GM18498 (cell line): Measurements from ENCODE around the gene MAEA.
"Not testable (repeated sequence)": the region's sequence is repeated elsewhere in the genome, so short reads cannot be mapped to it uniquely, and the experiment has no call there.

ENCODE experiments used
- ATAC-seq: cut with Tn5 transposase; IDR thresholded peaks from one replicate; pipeline ENCODE4 v1.9.1; 2021; ENCODE audit warnings: mild to moderate bottlenecking, moderate library complexity; ENCODE audit not compliant: unreplicated experiment

Gene MAEA

DNA sequence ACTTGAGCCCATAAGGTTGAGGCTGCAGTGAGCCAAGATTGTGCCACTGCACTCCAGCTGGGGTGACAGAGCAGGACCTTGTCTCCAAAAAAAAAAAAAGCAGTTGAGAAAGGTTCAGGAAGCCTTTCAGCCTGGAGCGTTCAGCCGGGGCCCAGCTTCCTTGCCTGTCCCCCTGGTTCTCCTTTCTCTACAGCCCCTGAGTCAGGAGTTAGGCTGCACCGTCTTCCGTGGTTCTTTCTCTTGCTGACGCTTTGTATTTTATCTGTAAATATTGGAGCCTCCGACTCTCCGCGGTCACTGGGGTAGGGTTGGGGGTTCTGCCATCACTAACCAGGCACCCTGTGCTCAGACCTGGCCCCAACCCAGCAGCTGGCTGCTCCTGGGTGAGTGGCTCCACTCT lies 43.6 kb downstream of the MAEA start:
- no peak for ATAC-seq

DNA sequence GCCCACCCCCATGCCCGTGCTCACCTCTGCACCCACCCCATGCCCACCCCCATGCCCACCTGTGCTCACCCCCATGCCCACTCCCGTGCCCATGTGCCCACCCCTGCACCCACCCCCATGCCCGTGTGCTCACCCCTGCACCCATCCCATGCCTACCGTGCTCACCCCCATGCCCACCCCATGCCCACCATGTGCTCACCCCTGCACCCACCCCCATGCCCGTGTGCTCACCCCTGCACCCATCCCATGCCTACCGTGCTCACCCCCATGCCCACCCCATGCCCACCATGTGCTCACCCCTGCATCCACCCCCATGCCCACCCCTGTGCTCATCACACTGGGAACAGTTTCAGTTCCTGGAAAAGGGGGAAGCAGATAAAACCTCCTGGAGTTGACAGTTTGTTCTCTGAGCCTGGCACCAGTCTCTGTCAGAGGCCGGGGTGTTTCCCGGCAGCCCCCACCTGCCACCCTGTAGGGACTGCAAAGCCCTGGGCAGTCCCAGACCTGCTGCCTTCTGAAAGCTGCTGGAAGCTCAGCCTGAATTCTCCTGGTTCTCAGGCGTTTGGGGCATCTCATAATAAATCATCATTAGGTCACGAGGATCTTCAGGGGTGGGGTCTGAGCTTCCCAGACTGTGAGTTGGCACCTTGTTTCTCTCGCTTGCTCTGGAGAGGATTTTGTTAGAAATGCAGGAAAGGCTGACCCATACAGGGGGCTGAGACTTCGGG lies 44.3 kb downstream of the MAEA start:
- not testable (repeated sequence) for ATAC-seq

- no peak for ATAC-seq
Measured at GRCh38 chr4:1334579-1334895, 44.8 kb downstream of the MAEA start.

DNA sequence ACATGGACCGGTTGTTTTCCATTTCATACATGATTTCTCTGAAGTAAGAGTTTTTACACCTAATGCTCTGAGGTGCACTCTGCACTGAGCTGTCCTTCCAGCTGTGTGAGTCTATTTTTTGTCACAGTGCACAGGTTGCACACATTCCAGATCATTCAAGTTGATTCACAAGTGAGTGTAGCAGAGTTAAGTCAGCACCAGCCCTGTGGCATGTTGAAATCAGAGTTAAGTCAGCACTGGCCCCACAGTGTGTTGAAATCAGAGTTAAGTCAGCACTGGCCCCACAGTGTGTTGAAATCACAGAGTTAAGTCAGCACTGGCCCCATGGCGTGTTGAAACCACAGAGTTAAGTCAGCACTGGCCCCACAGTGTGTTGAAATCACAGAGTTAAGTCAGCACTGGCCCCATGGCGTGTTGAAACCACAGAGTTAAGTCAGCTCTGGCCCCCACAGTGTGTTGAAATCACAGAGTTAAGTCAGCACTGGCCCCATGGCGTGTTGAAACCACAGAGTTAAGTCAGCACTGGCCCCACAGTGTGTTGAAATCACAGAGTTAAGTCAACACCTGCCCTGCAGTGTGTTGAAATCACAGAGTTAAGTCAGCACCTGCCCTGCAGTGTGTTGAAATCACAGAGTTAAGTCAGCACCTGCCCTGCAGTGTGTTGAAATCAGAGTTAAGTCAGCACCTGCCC lies 45.6 kb downstream of the MAEA start:
- not testable (repeated sequence) for ATAC-seq

GRCh38 chr4:1336088-1336491 lies 46.4 kb downstream of the MAEA start:
- ATAC-seq: no peak

DNA sequence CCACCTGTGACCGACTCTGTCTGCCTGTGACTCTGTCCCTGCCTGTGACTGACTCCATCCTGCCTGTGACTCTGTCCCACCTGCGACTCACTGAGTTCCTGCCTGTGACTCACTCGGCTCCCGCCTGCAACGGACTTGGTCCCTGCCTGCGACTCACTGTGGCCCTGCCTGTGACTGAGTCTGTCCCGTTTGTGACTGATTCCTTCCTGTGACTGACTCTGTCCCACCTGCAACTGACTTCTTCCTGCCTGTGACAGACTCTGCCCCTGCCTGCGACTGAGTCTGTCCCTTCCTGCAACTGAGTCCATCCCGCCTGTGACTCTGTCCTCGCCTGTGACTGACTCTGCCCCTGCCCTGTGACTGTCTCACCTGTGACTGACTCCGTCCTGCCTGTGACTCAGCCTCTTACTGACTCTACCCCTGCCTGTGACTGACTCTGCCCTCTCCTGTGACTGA lies 47.7 kb downstream of the MAEA start:
- ATAC-seq: no peak

DNA sequence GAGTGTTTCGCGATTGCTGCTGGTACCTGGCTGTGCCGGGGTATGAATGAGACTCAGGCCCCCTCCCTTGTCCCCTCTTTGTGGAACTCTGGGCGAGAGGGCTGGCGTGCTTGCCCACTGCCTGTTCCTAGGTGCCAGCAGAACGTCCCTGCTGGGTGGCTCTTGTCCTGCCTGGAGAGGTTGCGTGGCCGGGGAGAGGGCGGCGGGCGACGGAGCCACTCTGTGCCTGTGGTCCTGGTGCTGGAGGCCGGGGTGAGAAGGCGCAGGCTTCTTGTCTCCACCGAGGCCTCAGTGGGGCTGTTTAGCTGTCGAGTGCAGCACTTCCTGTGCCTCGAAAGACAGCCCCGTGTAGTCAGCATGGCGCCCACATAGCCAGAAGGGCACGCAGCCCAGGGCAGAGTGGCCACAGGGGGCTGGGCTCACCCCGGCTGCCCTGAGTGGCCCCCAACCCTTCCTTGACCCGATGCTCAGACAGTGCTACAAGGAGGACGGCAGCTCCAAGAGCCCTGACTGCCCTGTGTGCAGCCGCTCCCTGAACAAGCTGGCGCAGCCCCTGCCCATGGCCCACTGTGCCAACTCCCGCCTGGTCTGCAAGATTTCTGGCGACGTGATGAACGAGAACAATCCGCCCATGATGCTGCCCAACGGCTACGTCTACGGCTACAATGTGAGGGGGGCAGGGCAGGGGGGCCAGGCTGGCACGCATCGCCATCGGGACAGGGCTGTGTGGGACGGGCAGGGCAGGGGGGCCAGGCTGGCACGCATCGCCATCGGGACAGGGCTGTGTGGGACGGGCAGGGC lies 48.5 kb downstream of the MAEA start:
- ATAC-seq: no peak

- no peak for ATAC-seq
Measured at GRCh38 chr4:1338752-1339414, 49.2 kb downstream of the MAEA start.

- no peak for ATAC-seq
Measured at GRCh38 chr4:1339489-1339888, 49.8 kb downstream of the MAEA start.

GRCh38 chr4:1340181-1340747 lies 50.6 kb downstream of the MAEA start:
- no peak for ATAC-seq

- ATAC-seq: no peak
Measured at GRCh38 chr4:1340861-1341260, 51.2 kb downstream of the MAEA start.

- no peak for ATAC-seq
Measured at GRCh38 chr4:1342003-1342402, 52.3 kb downstream of the MAEA start.

DNA sequence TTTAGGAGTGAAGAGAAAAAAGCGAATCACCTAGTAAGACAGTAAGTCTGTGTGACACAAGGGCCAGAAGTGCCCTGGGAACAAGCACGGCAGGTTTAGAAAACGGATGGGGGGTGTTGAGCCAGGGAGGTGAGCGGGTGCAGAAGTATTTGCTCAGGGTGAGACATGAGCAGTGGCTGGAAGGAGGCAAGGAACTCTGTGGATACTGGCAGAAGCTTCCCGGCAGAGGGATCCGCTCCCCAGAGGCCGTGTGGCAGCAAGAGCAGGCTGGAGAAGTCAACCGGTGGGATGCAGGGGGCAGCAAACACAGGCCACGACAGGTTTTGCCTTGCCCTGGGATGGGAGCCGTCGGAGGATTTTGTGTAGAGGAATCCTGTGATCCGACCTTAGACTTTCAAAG lies 55.0 kb downstream of the MAEA start:
- ATAC-seq: no peak

GRCh38 chr4:1345903-1346780 lies 56.5 kb downstream of the MAEA start:
- peak; percentile 5 for ATAC-seq

DNA sequence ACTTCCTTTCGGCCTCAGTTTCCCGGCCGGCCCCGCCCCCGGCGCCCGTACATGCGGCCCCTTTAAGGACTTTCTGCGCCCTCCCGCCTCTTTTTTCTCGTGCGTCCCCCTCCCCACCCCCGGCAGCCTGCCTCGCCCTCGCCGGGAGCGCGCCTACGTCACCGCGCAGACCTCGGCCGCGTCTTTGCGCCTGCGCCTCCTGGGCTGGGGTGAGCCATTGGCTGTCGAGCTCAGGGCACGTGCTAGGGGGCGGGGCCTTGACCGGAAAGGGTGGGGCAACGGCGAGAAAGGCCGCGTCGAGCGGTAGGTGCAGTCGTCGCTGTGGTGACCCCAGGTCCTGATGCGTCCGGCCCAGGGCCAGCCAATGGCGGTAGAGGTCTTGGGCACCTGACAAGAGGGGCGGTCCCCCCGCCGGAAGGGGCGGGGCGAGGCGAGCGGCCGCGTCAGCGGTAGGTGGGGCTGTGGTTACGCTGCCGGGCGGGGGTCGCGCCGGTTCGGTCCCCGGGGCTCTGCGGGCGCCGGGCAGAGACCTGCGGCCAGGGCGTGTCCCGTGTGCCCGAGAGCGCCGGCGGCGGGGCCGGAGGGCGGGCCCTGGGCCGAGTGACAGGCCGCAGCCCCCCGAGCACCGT lies 57.2 kb downstream of the MAEA start, which contains the start of gene UVSSA:
Gene UVSSA (plus strand): TSS at position 428 of the 629 bp plus-strand sequence. CDS start 884 bp downstream, outside the sequence.
- peak; percentile 94 for ATAC-seq

DNA sequence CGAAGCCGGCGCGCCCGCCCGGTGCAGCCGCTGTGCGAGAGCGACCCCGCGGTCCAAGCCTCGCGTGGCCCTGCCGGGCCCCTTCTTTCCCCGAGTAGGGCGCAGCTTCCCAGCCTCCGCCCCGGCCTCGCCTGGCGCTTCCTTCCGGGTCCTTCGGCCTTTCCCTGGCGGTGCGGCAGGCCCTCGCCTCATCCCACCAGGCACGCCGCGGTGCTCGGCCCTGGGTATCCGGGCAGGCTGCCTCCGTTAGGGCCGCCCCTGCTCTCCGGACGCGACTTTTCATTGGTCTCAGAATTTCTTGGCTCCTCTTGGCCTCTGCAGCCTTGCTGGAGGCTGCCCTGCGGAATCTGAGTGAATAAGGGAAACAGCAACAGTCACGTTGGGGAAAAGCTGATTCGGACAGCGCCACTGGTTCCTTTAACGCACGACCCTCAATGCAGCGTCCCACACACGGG lies 57.7 kb downstream of the MAEA start:
- ATAC-seq: peak; percentile 34

GRCh38 chr4:1348014-1348513 lies 58.4 kb downstream of the MAEA start:
- ATAC-seq: no peak

DNA sequence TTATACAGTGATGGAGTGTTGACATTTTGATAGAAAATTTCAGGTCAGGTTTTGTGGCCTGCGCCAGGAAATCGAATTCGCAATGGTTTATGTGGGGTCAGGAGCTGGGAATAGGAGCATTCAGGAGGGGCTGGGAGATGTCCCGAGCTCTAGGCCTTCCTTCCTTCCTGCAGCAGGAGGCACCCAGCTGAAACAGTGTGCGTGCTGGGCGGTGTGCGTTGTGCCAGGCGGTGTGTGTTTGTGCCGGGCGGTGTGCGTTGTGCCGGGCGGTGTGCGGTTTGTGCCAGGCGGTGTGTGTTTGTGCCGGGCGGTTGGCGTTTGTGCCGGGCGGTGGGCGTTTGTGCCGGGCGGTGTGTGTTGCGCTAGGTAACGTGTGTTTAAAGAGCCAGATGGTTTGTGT lies 59.1 kb downstream of the MAEA start:
- ATAC-seq: no peak
